HG03097 (cell line): Measurements from ENCODE around the gene ITIH4.

Experiments
- ATAC-seq: cut with Tn5 transposase; IDR thresholded peaks from one replicate; pipeline ENCODE4 v1.9.1; 2021; ENCODE audit not compliant: unreplicated experiment, low FRiP score

Gene ITIH4

GRCh38 chr3:52830535-52831258 lies at the start of gene ITIH4:
TSS of gene ITIH4 (minus strand) at chr3:52830672. CDS start at chr3:52830642, 30 bp downstream.
- ATAC-seq = no peak

DNA sequence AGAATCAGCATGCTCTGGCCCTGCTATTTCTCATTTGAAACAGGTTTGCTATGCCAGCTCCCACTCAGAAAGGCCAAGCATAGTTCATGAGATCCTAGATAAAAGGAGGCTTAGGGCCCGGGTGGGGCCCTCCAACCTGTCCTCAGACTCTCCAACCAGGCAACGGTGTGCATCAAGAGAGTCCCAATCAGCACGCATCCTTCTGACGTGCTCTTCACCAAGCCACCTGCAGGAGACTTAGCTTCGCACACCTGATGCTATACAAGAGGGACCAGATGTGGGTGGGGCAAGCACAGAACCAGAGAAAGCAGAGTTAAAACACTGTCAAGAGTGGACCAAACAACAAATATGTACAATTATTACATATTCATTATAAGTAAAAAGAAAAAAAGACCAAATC lies 49.6 kb upstream of the ITIH4 start:
- no peak for ATAC-seq

DNA sequence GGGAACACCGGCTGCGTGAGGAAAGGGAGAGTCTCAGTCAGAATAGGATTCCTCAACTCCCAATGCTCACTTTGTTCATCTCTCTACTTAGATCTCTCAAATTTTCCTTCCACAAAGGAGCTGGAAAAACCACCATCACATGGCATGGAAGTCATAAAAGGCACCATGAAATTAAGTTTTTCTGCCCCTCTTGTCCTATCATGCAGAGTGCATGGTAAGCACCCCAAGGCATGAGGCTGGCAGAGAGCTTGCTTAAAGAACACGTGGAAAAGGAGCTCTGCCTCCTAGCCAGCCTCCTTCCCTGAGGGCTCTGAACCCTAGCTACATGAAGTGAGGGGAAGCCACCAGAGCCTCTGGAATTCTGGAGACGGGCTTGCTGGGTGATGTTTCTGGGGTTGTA lies 49.1 kb upstream of the ITIH4 start:
- ATAC-seq = no peak

DNA sequence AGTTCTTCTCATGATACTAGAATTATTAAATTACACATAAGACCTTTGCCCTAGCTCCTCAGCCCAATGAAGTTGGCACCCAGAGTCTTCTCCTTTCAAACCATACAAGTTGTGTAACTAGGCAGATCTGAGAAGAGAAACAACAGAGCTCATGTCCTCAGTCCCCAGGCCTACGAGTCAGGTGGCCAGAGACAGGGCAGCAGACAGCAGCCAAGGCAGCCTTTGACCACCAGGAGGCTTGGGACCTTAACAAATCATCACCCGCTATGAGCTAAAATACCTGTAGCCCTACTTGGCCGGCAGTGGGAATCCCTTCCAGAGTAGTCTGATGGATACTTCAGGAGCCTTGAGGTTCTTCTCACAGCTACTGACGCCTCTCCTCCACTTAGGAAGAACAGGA lies 48.6 kb upstream of the ITIH4 start:
- ATAC-seq = no peak

DNA sequence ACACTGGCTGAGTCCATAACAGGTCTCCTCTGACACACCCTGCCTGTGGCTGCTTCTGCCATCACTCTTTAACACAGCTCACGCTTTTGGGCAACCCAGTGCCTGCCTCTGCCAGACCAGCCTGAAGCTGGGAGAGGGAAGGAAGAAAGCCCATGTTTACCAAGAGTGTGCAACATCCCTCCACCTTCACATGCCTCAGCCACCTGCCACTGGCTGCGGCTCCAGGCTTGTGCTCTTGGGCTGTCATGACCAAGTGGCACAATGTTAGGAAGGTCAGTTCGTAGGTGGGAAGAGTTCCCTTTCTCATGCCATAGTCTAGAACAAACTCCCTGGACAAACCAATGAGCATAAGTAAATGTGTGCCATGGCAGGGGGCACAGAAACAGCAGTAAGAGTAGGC lies 46.6 kb upstream of the ITIH4 start:
- ATAC-seq = no peak

GRCh38 chr3:52874864-52875587 lies 44.6 kb upstream of the ITIH4 start:
- no peak for ATAC-seq

DNA sequence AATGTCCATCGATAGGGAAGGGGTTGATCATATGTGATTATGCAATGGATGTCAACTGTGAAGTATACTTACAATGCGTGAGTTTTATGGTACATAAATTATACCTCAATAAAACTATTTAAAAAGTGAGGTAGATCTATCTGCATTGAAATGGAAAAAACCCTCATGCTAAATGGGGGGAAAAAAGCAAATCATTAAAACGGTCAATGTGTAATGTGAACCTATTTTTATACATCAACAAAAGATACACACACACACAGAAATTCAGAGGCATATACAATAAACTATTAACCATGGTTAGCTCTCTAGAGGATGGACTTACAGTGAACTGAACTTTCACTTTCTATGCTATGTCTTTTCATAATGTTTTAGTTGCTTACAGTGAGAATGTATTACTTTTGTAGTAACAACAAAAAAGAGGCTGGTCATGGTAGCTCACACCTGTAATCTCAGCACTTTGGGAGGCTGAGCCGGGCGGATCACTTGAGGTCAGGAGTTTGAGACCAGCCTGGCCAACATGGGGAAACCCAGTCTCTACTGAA lies 43.8 kb upstream of the ITIH4 start:
- no peak for ATAC-seq

- ATAC-seq = no peak
Measured at GRCh38 chr3:52873433-52874159, 43.1 kb upstream of the ITIH4 start.

- ATAC-seq = no peak
Measured at GRCh38 chr3:52872245-52872644, 41.8 kb upstream of the ITIH4 start.

GRCh38 chr3:52871761-52872160 lies 41.3 kb upstream of the ITIH4 start:
- no peak for ATAC-seq

- no peak for ATAC-seq
Measured at GRCh38 chr3:52870471-52870870, 40.0 kb upstream of the ITIH4 start.

DNA sequence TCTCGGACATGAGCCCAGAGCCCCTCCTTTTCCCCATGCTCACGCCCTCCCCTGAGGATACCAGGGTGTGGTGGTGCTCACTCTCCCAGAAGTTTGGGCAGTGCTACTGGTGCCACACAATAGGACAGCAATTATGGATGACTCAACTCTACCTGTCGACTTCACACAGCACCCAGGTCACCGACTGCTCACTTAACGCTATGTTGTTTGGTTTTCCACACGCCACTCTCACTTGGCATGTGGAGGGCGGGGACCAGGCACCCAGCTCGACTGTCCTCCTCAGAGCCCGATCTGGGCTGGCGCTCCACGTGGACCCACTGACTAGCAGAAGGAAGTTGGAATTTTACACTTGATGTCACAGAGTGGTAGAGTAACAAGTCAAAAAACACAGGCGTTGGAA lies 36.0 kb upstream of the ITIH4 start:
- no peak for ATAC-seq

- no peak for ATAC-seq
Measured at GRCh38 chr3:52865994-52866393, 35.5 kb upstream of the ITIH4 start.

GRCh38 chr3:52860424-52860768 lies 29.9 kb upstream of the ITIH4 start:
- ATAC-seq = no peak

- no peak for ATAC-seq
Measured at GRCh38 chr3:52859686-52860423, 29.4 kb upstream of the ITIH4 start.

DNA sequence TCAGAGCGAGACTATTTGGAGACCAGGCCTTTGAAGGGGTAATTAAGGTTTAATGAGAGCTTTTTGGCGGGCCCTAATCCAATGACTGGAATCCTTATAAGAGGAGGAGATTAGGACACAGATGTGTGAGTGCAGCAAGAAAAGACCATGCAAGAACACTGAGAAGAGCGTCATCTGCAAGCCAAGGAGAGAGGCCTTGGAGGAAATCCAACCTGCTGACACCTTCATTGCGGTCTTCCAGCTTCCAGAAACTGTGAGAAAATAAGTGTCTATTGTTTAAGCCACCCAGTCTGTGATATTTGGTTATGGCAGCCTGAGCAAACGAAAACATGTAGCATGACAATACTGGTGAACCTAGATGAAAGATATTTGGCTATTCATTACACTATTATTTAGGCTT lies 27.4 kb upstream of the ITIH4 start:
- no peak for ATAC-seq

- ATAC-seq = no peak
Measured at GRCh38 chr3:52857133-52857532, 26.7 kb upstream of the ITIH4 start.

GRCh38 chr3:52856666-52857065 lies 26.2 kb upstream of the ITIH4 start:
- no peak for ATAC-seq

DNA sequence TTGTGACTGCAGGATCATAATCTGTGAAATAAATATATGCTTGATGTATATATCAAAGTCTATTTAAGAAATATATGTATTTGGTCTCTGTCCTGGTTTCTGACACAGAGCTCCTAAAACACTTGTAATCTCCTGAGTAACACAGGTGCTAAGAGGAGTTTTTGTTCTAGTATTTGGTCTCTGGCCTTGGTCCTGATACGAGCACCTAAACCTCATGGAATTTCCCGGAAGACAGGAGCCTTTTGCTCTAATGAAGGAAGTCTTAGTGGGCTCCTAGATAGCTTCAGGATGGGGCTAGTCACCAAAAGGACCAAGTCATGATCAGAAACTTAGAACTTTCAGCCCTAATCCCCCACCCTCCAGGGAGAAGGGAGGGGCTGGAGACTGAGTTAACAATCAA lies 23.5 kb upstream of the ITIH4 start:
- no peak for ATAC-seq

GRCh38 chr3:52852419-52852818 lies 21.9 kb upstream of the ITIH4 start:
- no peak for ATAC-seq

DNA sequence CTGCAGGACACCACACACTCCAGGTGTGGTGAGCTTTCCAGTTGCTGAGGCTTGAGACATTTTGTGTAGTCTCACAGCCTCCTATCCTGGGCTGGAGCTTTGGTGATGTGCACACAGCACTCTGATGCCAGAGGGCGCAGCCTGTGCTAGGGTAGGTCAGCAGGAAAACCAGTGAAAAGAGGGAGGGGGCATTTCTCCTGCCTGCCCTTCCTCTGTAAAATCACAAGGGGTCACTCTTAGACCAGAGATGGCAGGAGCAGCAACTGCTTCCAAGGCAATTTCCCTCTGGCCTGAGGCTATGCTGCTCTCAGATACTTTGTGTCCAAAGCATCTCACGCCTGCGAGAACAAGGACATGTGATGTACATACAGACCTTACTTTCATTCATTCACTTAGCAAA lies 20.9 kb upstream of the ITIH4 start:
- no peak for ATAC-seq
